Activated CD4-positive, CD25-positive, alpha-beta regulatory T cell treated with anti-CD3 and anti-CD28 coated beads, Interleukin-2, amount 50 U/mL, for 16 hours (primary cell): Measurements from ENCODE around the gene PPP2R2D.

Experiments
- DNase-seq: peaks from one replicate; pipeline ENCODE4 v3.0.0-alpha.2; 2020; ENCODE audit warnings: low read depth, low spot score

PPP2R2D gene

DNA sequence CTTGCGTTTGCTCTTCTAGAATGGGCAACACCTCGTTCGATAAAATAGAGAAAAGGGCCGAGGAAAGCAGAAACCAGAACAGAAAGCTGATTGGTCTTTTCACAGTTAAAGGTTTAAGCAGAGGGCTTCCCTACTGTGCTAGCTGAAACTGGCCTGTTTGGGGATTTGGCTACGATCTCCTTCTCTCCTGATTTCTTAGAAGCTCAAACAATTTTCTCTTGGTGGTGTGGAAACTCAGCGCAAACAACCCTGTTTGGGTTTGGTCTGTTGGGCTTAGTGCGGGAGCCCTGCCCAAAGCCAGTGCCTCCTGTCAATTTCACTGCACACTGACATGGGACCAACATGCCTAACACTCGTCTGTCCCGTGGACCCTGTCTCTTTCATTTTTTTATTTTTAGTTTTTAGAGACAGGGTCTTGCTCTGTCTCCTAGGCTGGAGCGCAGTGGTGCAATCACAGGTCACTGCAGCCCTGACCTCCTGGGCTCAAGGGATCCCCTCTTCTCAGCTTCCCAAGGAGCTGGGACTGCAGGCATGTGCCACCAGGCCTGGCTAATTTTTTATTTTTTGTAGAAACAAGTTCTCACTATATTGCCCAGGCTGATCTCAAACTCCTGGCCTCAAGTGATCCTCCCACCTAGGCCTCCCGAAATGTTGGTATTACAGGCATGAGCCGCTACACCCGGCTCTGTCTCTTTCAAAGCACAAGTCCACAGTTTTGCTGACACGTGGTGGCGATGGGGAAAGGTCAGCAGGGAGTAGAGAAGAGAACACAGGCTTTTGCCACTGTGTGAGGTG, 97.4 kb downstream of the PPP2R2D start:
- DNase-seq, result no peak

DNA sequence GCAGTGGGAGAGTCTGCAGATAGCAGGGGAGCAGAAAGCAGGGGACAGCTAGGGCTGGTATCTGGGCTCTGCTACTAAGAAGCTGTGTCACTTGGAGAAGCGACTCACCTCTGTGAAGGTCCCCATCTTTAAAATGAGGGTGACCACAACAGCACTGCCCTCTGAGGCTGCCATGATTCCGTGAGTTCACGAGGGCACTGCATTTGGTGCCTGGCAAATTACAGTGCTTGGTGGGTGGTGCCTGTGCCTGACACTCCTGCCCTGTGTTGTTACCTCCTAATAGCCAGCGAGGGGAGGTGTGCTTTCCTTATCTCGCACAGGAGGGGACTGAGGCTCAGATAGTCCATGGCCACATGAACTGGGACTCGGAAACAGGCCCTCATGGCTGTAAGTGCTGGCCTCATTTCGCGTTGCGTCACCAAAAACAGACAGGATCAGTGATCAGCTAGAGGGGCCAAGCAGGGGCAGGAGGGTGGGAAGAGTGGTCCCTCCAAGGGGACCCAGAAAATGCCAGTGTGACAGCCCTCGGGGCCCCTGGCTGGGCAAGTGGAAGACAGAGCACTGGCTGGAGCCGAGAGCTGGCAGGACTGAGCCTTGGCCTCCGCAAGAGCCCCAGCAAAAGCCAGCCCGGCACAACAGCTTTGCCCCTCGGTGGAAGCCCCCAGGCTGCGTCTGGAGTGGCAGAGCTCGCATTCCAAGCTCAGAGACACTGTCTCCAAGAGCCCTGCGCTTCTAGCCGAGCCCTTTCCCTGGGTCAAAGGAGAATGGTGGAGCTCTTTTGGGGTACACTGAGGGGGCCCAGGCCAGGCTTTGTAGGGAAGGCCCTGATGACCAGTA, 98.3 kb downstream of the PPP2R2D start:
- DNase-seq, result no peak

DNA sequence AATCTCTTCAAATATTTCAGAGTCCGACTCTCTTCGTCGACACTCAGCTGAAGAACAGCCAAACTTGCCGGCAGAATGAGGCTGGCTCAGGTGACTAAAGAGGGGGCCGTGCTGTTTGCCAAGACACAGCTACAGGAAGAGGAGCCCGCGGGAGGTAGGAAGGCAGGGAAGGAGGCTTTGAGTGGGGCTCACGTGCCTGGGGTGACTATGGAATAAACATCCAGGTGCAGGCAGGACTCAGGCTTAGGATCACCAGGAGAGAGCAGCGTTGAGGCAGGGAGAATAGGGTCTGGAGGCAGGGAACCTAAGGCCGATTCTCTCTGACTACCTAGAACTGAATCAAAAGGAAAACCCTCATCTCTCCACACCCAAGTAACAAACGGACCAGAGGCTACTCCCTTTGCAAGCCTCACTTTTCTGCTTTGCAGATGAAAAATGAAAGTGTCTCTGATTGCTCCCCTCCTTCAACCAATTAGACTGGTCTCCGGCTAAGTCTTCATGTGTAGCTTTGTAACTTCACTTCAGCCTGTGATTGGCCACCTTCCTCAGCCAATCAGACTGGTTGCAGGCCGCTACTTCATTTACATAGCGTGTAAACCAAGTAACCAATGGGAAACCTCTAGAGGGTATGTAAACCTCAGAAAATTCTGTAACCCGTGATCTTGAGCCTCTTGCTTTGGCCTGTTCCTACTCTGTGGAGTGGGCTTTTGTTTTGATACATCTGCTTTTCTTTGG, 100.6 kb downstream of the PPP2R2D start:
- DNase-seq, result no peak

DNA sequence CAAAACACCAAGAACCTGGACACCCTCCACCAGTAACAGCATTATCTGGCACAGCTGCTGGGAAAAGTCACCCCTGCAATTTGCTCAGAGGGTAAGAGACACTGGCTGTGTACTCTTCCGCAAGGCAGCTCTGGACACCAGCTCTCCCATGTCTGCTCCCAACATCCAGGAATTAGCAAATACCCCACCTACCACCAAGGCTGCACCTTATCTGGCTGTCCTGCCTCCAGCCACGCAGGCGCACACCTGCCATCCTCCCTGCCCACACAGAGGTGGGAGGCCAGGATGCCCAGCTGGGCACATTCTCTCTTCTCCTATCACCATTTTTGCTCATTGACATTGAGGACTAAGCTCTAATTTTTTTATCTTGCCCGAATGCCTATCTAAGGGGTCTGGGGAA, 101.2 kb downstream of the PPP2R2D start:
- no peak for DNase-seq

DNA sequence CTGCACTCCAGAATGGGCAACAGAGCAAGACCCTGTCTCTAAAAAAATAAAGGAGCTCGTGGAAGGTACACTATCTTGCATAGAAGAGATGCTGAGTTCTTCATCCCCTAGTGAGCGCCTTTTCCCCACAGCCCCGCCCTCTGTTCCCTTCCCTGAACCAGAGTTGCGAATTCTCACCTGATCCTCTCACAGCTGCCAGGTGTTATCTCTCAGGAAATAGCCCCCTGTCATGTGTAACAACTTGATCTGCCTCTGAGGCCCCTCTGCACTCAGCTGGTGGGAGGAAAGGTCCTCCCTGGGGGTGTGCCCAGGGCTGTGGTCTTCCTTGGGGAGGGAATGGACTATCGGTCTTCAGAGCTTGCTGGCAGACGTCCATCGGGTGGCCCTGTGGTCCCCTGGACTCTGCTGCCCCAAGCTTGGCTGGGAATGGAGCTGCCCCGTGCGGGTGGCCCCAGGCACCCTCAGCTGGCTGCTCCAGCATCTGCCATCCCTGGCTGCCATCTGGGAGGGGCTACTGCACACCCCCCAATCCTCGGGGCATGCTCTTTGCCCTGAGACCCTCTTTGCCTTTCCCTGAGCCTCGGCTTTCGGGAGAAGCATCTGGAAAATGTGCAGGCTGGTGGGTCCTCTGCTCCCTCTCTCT, 102.6 kb downstream of the PPP2R2D start:
- no peak for DNase-seq

DNA sequence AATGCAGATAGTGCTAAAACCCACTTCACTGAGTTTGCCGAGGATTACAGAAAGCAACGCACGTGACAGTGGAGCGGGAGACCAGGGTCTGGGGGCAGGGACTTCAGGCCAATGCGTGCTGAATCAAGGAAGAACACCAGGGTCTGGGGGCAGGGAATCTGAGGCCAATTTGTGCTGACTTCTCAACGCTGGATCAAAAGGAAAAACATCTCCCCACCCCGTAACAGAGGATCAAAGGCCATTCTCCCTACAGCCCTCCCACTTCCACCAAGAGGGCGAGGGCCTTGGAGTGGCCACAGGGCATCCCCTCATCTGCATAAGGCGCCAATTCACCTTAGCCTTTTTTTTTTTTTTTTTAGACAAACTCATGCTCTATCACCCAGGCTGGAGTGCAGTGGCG, 103.2 kb downstream of the PPP2R2D start:
- no peak for DNase-seq

DNA sequence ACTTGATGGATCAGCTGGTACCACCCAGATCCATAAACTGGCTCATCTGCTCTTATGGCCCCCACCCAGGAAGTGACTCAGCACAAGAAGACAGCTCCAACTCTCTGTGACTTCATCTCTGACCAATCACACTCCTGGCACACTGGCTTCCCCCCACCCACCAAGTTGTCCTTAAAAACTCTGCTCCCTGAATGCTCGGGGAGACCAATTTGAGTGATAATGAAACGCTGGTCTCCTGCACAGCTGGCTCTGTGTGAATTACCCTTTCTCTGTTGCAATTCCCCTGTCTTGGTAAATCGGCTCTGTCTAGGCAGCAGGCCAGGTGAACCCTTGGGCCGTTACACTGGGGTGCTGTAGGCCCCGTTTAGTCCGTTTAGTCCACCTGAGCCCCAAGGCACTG, 104.3 kb downstream of the PPP2R2D start:
- DNase-seq, result no peak

DNA sequence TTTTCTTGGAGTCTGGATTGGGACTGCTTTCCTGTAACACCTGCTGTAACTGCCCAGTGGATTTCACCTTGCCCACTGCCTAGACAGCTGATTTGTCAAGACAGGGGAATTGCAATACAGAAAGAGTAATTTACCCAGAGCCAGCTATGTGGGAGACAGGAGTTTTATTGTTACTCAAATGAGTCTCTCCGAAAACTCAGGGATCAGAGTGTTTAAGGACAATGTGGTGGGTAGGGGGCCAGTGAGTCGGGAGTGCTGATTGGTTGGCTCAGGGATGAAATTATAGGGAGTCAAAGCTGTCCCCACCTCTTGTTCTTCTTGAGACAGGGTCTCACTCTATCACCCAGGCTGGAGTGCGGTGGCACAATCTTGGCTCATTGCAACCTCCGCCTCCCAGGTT, 106.2 kb downstream of the PPP2R2D start:
- DNase-seq, result no peak

DNA sequence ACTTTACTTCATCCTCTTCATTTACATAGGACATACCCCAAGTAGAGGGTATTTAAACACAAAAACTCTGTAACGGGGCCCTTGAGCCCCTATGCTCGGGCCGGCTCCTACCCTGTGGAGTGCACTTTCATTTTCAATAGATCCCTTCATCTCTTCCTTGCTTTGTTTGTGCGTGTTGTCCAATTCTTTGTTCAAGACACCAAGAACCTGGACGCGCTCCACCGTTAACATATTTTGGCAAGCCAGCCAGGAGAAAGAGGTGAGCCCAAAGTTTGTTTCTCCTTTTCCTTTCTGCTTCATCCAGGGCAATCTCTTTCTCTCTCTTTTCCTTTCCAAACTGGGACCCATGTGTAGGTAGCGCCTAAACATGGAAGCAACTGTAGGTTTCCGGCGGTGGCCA, 106.9 kb downstream of the PPP2R2D start:
- DNase-seq, result no peak
